Adrenal gland (tissue), 5 donors: ENCODE data around the gene RNH1.

Experiments
- POLR2A ChIP-seq, 2 donors: fragments of 450-650 bp; IDR thresholded peaks; one replicate each; pipeline ENCODE4 v1.6.1; 2017; ENCODE audit warnings: antibody characterized with exemption in 2 of 2, mild to moderate bottlenecking in 2 of 2, moderate library complexity in 1 of 2
- TF ChIP-seq, protein P1 (sequence below), 6 experiments: fragments of 450-650 bp in 4 of 6; fragments of 200-600 bp in 2 of 6; sonication (generic) in 1 of 6; IDR thresholded peaks; 1 replicate in 5 of 6; 2 replicates in 1 of 6; pipeline versions ENCODE4 v1.5.1 to v1.8.0; 2016 to 2021; ENCODE audit warnings: antibody characterized with exemption in 6 of 6, mild to moderate bottlenecking in 2 of 6, moderate library complexity in 1 of 6
- donor health status: DM: no; HTN: no; CAD: no.

DNA sequence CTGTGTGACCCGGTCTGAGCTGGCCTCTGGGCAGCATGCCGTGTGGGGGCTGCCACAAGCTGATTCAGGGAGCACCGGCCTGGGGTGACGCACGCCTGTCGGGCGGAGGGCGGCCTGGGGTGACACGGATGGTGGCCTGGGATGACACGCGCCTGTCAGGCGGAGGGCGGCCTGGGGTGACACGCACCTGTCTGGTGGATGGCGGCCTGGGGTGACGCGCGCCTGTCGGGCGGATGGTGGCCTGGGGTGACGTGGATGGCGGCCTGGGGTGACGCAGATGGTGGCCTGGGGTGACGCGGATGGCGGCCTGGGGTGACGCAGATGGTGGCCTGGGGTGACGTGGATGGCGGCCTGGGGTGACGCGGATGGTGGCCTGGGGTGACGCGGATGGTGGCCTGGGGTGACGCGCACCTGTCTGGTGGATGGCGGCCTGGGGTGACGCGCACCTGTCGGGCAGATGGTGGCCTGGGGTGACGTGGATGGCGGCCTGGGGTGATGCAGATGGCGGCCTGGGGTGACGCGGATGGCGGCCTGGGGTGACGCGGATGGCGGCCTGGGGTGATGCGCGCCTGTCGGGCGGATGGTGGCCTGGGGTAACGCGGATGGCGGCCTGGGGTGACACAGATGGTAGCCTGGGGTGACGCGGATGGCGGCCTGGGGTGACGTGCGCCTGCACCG is 35.4 kb downstream of the RNH1 start:
- TF ChIP-seq, protein P1, sequence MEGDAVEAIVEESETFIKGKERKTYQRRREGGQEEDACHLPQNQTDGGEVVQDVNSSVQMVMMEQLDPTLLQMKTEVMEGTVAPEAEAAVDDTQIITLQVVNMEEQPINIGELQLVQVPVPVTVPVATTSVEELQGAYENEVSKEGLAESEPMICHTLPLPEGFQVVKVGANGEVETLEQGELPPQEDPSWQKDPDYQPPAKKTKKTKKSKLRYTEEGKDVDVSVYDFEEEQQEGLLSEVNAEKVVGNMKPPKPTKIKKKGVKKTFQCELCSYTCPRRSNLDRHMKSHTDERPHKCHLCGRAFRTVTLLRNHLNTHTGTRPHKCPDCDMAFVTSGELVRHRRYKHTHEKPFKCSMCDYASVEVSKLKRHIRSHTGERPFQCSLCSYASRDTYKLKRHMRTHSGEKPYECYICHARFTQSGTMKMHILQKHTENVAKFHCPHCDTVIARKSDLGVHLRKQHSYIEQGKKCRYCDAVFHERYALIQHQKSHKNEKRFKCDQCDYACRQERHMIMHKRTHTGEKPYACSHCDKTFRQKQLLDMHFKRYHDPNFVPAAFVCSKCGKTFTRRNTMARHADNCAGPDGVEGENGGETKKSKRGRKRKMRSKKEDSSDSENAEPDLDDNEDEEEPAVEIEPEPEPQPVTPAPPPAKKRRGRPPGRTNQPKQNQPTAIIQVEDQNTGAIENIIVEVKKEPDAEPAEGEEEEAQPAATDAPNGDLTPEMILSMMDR (IDR thresholded peaks at IDR 0.05), result no peak
- no peak for TF ChIP-seq POLR2A (IDR thresholded peaks at IDR 0.05)
